SH-SY5Y (cell line): ENCODE data around the gene STAMBPL1.

Source experiments
- GATA2 ChIP-seq: IDR thresholded peaks from 2 replicates; pipeline ENCODE4 v1.6.1; 2011; ENCODE audit warnings: mild to moderate bottlenecking, low read depth, low read length
- GATA3 ChIP-seq: IDR thresholded peaks from 2 replicates; pipeline ENCODE4 v1.6.1; 2011; ENCODE audit warnings: low read depth, mild to moderate bottlenecking, low read length, moderate library complexity

GRCh38 chr10:88966797-88967196, 86.8 kb downstream of the STAMBPL1 start:
- TF ChIP-seq GATA2 (no peak), GATA3 (no peak)
